HL-60/S4 treated with retinoic acid at 250 ng/mL for 4 days and 3 days (cell line): ENCODE measurements around the gene COX8A.
"Not testable (repeated sequence)": the region's sequence is repeated elsewhere in the genome, so short reads cannot be mapped to it uniquely, and the experiment has no call there.

Experiments
- in situ Hi-C: fragments of 300-500 bp; cut with MboI; formaldehyde crosslinking; loops from 2 replicates; pipeline ENCODE4 v1.7.0; 2022; ENCODE audit warnings: low sequenced_read_pairs

The COX8A gene, protein sequence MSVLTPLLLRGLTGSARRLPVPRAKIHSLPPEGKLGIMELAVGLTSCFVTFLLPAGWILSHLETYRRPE

DNA sequence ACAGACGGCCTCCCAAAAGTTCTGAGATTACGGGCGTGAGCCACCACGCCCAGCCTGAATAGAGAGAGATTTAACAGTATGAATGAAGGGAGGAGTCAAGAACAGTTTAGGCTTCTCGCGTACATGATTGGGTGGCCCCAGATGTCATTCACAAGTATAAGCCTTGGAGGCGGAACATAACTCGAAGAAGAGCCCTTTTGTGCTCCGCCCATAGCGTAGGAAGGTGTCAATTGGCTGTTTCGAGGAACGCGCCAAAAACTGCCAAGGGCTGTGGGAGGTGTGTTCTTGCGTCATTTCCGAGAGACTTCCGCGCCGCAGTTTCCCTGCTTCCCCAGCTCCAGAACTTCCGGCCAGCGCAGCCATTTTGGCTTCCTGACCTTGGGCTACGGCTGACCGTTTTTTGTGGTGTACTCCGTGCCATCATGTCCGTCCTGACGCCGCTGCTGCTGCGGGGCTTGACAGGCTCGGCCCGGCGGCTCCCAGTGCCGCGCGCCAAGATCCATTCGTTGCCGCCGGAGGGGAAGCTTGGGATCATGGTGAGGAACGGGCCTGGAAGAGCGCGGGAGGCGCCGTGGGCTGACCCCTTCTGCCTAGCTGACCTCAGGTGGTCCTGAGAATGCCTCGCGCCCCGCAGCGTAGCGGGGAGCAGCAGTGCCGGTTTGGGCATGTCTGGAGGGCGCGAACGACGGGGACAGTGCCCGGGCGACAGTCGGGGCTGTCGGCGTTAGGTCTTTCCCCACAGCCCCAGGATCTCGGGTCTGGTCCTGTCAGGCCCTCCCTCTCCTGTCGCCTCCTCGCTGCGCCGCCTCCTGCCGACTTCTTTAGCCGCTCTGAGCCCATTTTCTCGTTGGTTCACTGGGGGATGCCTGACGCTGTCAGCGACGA, at the start of gene COX8A:
Gene COX8A (plus strand): TSS at position 362 of the 885 bp plus-strand sequence. CDS start 61 bp downstream, at position 423.
- in situ Hi-C loops, result no loop called here

- in situ Hi-C loops, result no loop called here
Measured at GRCh38 chr11:63929616-63930015, 44.8 kb upstream of the COX8A start.

GRCh38 chr11:63931045-63931444, 43.4 kb upstream of the COX8A start:
- in situ Hi-C loops, result no loop called here

- in situ Hi-C loops, result no loop called here
Measured at GRCh38 chr11:63931876-63932275, 42.5 kb upstream of the COX8A start.

- in situ Hi-C loops, result no loop called here
Measured at GRCh38 chr11:63933459-63933858, 41.0 kb upstream of the COX8A start.

DNA sequence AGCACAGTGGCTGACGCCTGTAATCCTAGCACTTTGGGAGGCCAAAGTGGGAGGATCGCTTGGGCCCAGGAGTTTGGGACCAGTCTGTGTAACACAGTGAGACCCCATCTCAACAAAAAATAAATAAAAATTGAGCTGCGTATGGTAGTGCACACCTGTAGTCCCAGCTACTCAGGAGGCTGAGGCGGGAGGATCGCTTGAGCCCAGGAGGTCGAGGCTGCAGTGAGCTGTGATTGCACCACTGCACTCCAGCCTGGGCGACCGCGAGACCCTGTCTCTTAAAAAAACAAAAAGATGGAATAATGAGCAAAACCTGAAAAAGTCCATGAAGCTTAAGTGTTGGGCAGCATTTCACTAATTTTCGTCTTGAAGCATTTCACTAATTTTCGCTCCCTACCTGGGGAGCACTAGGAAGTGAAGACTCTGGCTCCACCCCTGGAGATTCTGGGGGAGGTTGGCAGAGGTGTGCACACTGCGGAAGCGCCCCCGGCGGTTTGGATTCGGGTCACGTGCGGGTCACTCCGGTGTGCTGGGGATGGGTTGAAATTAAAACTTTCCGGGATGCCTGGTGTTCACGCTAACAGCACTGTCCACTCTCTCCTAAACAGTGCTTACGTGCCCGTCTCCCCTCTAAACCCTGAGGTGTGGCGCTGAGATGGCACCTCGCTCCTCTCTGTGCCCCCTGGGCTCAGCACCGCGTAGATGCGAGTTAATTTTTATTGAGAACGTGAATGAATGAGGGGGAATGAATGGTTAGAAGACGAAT, 36.5 kb upstream of the COX8A start:
- in situ Hi-C loops, result no loop called here

DNA sequence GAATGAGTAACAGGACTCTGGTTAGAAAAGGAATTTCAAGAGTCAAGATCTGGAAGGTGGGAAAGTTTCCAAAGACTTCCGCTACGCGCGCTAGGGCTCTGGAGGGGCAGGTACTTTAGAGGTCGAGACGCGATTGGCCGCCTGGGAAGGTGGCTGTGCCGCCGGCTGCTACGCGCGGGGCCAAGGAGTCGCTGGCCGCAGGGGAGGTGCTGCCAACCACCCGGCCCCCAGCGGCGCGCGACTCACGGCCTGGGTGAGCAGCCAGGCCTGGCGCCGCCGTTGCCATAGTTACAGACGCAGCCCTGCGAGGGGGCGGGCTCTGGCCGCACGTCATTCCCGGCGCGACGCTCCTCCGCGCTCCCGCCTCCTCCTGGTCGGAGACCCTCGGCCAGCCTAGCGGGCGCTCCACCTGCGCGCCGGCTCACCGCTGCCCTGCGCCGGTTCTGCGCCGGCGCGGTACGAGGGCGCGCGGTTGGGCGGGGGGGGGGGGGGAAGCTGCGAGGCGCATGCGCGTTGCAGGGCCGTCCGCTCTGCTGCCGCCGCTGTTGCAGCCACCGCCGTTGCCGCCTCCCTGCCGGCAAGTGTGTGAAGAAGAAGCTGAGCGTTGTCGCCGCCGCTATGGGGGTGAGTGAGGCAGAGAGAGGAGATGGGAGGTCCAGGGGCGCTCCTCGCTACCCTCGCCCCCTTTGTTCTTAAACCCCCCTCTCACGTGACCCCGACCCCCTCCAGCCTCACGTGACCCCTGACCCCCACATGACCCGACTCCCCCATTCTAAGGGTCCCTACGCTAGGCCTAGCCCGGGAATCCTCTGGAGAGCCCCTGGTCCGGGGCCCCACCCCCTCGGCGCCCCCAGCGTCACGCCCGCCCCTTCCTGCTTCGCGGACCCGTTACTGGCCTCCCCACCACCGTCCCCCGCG, 35.7 kb upstream of the COX8A start, which contains the start of gene NAA40:
Gene NAA40 (plus strand): TSS at position 524 of the 918 bp plus-strand sequence. CDS start 95 bp downstream, at position 619.
- in situ Hi-C loops, result no loop called here

GRCh38 chr11:63939397-63939891, 35.0 kb upstream of the COX8A start:
- in situ Hi-C loops, result no loop called here

GRCh38 chr11:63940786-63941185, 33.6 kb upstream of the COX8A start:
- in situ Hi-C loops, result no loop called here

- in situ Hi-C loops, result no loop called here
Measured at GRCh38 chr11:63941901-63942300, 32.5 kb upstream of the COX8A start.

DNA sequence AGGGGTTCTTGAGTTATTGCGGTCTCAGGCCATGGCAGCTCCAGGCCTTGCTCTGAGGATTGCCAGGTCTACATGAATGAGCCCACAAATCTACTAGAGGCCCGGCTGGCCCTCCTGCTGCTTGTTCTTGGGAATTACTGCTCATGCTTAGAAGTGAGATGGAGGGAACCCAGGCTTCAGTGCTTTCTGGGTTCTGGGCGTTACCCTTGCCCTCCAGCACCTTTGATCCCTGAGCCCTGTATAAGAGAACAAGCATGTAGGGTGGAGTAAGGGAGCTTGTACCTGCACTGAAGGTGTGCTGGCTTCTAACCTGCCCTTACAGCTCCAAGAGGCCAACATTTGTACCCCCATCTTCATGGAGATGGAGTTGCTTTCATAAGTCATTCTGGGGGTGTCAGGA, 31.6 kb upstream of the COX8A start:
- in situ Hi-C loops, result no loop called here

DNA sequence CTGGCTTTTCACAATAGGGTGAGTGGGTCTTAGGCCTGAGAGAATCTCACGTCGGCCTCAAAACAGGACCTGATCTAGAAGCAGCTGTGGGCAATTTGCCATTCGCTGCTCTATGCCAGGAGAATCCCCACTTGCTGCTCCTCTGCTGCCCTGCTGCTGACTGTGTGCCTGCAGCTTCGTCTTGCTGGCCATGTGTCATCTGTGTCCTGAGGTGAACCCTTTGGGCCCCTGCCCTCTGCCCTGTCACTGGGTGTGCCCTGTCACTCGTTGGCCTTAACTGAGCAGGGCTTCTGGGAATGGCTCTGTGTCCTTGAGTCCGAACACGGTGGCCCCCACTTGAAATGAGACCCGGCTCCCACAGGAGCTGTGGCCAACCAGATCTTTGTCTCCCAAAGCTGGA, 29.4 kb upstream of the COX8A start:
- in situ Hi-C loops, result no loop called here

DNA sequence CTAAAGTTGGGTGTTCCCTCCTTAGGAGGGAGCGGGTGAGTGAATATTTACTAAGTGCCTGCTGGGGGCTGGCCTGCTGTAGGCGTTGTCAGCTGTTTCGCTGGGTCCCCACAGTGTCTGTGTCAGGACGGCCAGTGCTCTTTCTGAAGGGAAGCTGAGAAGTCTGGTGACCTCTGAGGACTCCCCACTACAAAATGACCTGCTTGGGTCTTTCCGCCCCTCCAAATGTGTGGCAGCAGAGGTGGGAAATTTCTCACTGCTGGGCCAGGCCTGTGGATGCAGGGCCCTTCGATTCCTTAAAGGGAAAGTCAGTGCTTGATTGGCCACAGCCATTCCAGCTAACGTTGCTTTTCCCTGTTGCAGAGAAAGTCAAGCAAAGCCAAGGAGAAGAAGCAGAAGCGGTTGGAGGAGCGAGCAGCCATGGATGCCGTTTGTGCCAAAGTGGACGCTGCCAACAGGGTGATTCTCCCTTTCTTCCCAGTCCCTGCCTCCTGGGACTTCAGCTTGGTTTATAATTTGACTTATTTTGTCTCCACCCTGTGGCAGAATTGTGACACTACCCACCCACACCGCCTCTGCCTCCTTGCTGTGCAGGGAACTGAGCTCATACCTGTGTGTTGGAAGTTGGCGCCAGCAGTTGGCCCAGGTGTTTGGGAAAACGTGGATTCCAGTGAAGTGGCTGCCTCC, 28.8 kb upstream of the COX8A start:
- in situ Hi-C loops, result no loop called here

- in situ Hi-C loops, result no loop called here
Measured at GRCh38 chr11:63951779-63952536, 22.5 kb upstream of the COX8A start.

GRCh38 chr11:63952570-63952969, 21.9 kb upstream of the COX8A start:
- in situ Hi-C loops, result no loop called here

- in situ Hi-C loops, result no loop called here
Measured at GRCh38 chr11:63958008-63958407, 16.4 kb upstream of the COX8A start.

DNA sequence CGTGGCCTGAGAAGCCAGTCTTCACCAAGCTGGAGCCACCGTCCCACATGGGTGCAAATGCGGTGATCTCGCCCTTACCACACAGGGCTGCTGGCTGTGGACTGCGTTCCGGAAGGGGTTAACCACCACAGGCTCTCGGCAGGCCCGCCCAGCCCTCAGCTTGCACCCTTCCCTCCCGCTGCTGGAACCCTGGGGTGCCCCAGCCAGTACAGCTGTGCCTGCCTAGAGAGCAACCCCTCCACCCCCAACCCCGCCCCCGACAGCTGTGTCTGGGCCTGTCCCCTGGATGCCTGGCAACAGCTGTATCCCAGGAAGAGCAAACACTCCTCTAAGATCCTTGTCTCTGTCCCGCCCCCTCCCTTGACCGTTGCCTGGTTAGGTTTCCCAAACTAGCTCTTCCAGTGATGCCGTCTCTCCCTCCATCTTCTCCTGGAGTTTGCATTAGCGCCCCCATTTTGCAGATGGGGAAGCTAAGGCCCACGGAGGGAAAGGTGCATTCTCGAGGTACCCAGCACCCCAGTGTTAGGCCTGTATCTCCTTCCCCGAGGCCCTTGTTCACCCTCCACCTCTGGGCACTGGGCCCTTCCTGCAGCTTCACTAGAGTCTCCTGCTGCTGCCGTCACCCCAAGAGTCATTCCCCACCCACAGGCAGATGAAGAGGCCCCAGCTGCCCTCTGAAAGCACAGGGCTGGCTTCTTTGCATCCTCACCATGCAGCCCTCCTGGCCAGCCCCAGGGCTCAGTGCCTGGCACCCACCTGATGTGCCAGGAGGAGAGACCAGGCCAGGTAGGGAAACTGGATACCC, 12.6 kb upstream of the COX8A start:
- in situ Hi-C loops, result no loop called here

- in situ Hi-C loops, result not testable (repeated sequence)
Measured at GRCh38 chr11:63963895-63964294, 10.5 kb upstream of the COX8A start.
